GM19467 (cell line): Measurements from ENCODE around the gene PAQR6.

Source experiments
- ATAC-seq: cut with Tn5 transposase; IDR thresholded peaks from one replicate; pipeline ENCODE4 v1.9.1; 2021; ENCODE audit warnings: mild to moderate bottlenecking, moderate library complexity; ENCODE audit not compliant: unreplicated experiment

Gene PAQR6

DNA sequence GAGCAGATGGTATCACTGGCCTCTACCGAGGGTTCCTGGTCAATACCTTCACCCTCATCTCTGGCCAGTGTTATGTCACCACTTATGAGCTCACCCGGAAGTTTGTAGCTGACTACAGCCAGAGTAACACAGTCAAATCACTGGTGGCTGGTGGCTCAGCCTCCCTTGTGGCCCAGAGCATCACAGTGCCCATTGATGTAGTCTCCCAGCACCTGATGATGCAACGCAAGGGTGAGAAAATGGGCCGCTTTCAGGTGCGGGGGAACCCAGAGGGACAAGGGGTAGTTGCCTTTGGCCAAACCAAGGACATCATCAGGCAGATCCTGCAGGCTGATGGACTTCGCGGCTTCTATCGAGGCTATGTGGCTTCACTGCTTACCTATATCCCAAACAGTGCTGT is 47.8 kb downstream of the PAQR6 start:
- no peak for ATAC-seq

DNA sequence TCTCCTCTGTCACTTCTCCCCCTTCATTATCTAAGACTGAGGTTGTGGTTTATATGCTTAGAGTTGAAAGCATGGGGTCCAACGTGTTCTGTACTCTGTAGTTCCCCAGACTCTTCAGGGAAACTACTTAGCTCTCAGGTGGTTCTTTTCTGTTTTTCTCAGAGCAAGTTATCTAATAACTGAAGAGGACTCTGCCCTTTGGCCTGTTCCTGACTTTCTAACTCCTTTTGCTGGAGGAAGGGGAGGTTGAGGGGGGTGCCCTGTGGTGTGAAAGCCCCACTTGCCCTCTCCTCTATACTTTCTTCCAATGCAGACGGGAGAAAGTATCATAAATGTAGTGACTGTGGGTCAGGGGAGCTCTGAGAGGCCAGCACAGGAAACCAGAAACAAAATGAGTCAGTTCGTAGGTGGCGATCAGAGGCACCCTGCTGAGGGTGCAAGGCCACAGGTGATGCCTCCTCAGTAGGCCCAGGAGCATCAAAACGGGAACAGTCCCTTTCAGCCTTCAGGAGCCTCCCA is 49.0 kb downstream of the PAQR6 start:
- no peak for ATAC-seq

- ATAC-seq, result no peak
Measured at GRCh38 chr1:156196445-156196844, 51.4 kb downstream of the PAQR6 start.

GRCh38 chr1:156195853-156196252 is 52.0 kb downstream of the PAQR6 start:
- no peak for ATAC-seq

- ATAC-seq, result no peak
Measured at GRCh38 chr1:156194300-156194652, 53.6 kb downstream of the PAQR6 start.

DNA sequence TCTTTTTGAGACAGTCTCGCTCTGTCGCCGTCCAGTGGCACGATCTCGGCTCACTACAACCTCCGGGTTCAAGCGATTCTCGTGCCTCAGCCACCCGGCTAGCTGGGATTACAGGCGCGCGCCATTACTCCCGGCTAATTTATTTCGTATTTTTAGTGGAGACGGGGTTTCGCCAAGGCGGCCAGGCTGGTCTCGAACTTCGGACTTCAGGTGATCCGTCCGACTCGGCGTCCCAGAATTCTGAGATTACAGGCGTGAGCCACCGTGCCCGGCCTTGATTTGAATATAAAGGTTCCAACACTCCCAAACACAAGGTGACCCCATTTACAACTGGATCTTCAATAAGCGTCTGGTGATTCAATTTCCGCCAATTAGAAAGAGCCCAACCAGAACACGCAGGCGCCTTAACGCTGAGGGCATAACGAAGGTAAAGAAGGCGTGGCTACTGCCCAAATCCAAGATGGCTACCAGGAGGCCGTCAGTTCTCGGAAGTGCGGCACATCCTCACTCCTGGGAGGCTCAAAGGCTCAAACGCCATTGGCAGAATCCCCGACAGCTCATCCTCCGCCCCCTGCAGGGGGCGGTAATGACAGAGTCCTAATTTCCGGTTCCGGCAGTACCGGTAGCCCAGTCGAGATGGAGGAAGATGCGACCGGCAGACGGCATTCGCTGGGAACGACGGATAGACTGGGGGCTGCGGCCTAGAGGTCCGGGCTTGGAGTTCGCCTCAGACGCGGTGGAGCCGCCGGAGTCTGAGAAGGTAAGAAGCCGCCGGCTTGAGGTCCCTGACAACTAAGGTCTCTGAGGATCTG is 54.2 kb downstream of the PAQR6 start, which contains the start of gene SLC25A44:
TSS of gene SLC25A44 (plus strand) at position 617 of the 812 bp plus-strand sequence. CDS start 5,744 bp downstream, outside the sequence.
- peak; percentile 91 for ATAC-seq
